CD4-positive, CD25-positive, alpha-beta regulatory T cell (primary cell): Measurements from ENCODE around the gene MYD88. TPM values are rescaled to one million over a fixed set of nuclear protein-coding genes. Genes with fewer than 3 reads are reported as not detected.

Source experiments
- ATAC-seq, 2 donors: fragments of 150-1000 bp; cut with Tn5 transposase; one replicate each; pipeline ENCODE4 v1.10.0; 2021; ENCODE audit warnings: low read depth in 2 of 2, moderate number of reproducible peaks in 2 of 2, moderate library complexity in 1 of 2
- DNase-seq, 3 donors: peaks; one replicate each; pipeline versions ENCODE4 v3.0.0 to v3.0.0-alpha.2; 2012 to 2022; ENCODE audit warnings: mixed read lengths in 1 of 3
- H3K27ac ChIP-seq: one replicate; pipeline ENCODE4 v1.7.0; 2013; ENCODE audit warnings: mild to moderate bottlenecking, low read length; ENCODE audit not compliant: insufficient read depth, poor library complexity, severe bottlenecking
- H3K27me3 ChIP-seq: one replicate; pipeline ENCODE4 v1.7.0; 2013; ENCODE audit warnings: low read length; ENCODE audit not compliant: control insufficient read depth, insufficient read depth
- H3K36me3 ChIP-seq: one replicate; pipeline ENCODE4 v1.7.0; 2013; ENCODE audit warnings: mild to moderate bottlenecking, low read length, moderate library complexity; ENCODE audit not compliant: control insufficient read depth, insufficient read depth
- H3K4me1 ChIP-seq: 2 replicates; pipeline ENCODE4 v1.7.0; 2013; ENCODE audit warnings: mild to moderate bottlenecking, low read length; ENCODE audit not compliant: insufficient read depth, control insufficient read depth, poor library complexity, severe bottlenecking
- H3K4me3 ChIP-seq: one replicate; pipeline ENCODE4 v1.7.0; 2013; ENCODE audit warnings: low read depth, mild to moderate bottlenecking, low read length, moderate library complexity
- H3K9me3 ChIP-seq, 2 experiments: 1 replicate in 1 of 2; 2 replicates in 1 of 2; pipeline ENCODE4 v1.7.0; 2013; ENCODE audit warnings: low read length in 2 of 2, mild to moderate bottlenecking in 1 of 2, moderate library complexity in 1 of 2; ENCODE audit not compliant: control insufficient read depth in 2 of 2
- H3K27ac Mint-ChIP-seq, 3 donors: one replicate each; pipeline ENCODE4 v1.8.0; 2020 to 2022; ENCODE audit warnings: mild to moderate bottlenecking in 3 of 3, mixed read lengths in 3 of 3, moderate library complexity in 2 of 3
- H3K27me3 Mint-ChIP-seq: one replicate; pipeline ENCODE4 v1.8.0; 2022; ENCODE audit warnings: mild to moderate bottlenecking, mixed read lengths
- H3K36me3 Mint-ChIP-seq: one replicate; pipeline ENCODE4 v1.8.0; 2020; ENCODE audit warnings: mixed read lengths
- H3K4me1 Mint-ChIP-seq, 4 donors: one replicate each; pipeline ENCODE4 v1.8.0; 2020 to 2022; ENCODE audit warnings: mixed read lengths in 4 of 4, mild to moderate bottlenecking in 1 of 4
- H3K4me3 Mint-ChIP-seq, 4 donors: one replicate each; pipeline ENCODE4 v1.8.0; 2020 to 2022; ENCODE audit warnings: mild to moderate bottlenecking in 4 of 4, mixed read lengths in 4 of 4, moderate library complexity in 3 of 4
- H3K9me3 Mint-ChIP-seq, 7 donors: one replicate each; pipeline ENCODE4 v1.8.0; 2020 to 2022; ENCODE audit warnings: mixed read lengths in 7 of 7, mild to moderate bottlenecking in 3 of 7, moderate library complexity in 2 of 7
- polyA plus RNA-seq, 4 donors: library from polyadenylated mRNA; unstranded; fragments of 300-500 nt; fragmentation: Illumina TruSeq; gene quantifications; one replicate each; pipeline ENCODE4 v1.2.3, GENCODE V29; 2021
- total RNA-seq: library from RNA; stranded (reverse); gene quantifications from one replicate; pipeline ENCODE4 v1.2.3, GENCODE V29; 2022

MYD88 gene
- total RNA-seq (49.9 TPM), polyA plus RNA-seq (100 to 1,000 TPM; 114 to 184 (median 139) TPM)

DNA sequence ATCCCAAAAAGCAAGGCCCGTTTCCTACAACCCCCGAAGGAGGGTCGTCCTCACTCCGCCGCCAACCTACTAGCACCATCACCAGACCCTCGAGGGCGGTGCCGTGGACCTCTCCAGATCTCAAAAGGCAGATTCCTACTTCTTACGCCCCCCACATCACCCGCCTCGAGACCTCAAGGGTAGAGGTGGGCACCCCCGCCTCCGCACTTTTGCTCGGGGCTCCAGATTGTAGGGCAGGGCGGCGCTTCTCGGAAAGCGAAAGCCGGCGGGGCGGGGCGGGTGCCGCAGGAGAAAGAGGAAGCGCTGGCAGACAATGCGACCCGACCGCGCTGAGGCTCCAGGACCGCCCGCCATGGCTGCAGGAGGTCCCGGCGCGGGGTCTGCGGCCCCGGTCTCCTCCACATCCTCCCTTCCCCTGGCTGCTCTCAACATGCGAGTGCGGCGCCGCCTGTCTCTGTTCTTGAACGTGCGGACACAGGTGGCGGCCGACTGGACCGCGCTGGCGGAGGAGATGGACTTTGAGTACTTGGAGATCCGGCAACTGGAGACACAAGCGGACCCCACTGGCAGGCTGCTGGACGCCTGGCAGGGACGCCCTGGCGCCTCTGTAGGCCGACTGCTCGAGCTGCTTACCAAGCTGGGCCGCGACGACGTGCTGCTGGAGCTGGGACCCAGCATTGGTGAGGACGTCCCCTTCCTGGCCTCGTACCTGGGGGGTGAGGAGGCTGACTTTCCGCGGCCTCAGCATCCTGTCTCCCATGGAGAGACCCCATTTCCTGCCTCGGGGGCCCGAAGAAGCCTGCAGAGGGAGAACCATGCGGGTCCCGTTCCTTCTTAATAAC lies at the start of gene MYD88:
Gene MYD88, plus strand, starts transcription at position 313 of the 842 bp plus-strand sequence. Its CDS starts 40 bp downstream, at position 353.
- peak; percentile 49 to 52 for ATAC-seq
- H3K27ac Mint-ChIP-seq: peak within 1 kb of the TSS; percentile 96 to 98 (median 97)

DNA sequence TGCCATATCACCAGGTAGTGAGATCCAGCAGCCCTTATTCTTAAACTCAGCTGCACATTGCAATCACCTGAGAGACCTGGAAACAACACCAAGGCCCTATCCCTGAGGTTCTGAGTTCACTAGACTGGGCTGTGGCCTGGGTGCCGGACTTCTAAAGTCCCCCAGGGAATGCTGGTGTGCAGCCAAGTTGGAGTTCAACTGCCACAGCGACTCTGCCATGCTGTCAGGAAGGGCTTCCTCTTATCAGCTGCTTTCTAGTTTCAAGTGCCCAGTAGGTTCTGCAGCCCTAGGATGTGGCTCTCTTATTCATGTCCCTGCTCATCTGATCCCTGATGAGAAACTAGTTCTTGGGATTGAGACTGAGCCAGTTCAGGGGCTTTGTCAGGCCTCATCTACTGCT lies 49.3 kb upstream of the MYD88 start:
- H3K9me3 ChIP-seq: peaks cover 0 to 4% of the 10 kb centered on the region in 2 experiments
- H3K27me3 ChIP-seq: no peaks in the 10 kb centered on the region
- Mint-ChIP-seq H3K36me3 (peaks cover 12% of the 10 kb centered on the region), H3K27ac (peak overlapping the region in 1 of 3 donors; percentile 74), H3K4me1 (peaks cover 0 to under 1% (median 0%) of the 10 kb centered on the region in 4 donors), H3K4me3 (no peak overlapping the region), H3K27me3 (no peaks in the 10 kb centered on the region), H3K9me3 (peaks cover 1 to 5% (median 3%) of the 10 kb centered on the region in 7 donors)
- H3K27ac ChIP-seq: no peak overlapping the region
- DNase-seq (no peak), ATAC-seq (no peak)
- H3K36me3 ChIP-seq: no peaks in the 10 kb centered on the region
- no peaks in the 10 kb centered on the region for H3K4me1 ChIP-seq
- H3K4me3 ChIP-seq: no peak overlapping the region

More for the DNA sequence above, at the start of gene MYD88:
- no peaks in the 10 kb centered on the region for H3K9me3 Mint-ChIP-seq
- no peaks in the 10 kb centered on the region for H3K27me3 Mint-ChIP-seq
- H3K4me3 ChIP-seq: peak within 1 kb of the TSS; percentile 83
- H3K9me3 ChIP-seq: no peaks in the 10 kb centered on the region
- peaks cover 25% of the 10 kb centered on the region for H3K36me3 Mint-ChIP-seq
- peak; percentile 76 to 88 (median 82) for DNase-seq
- H3K4me3 Mint-ChIP-seq: peak within 1 kb of the TSS; percentile 95 to 100 (median 98)
- peaks cover 9 to 71% (median 35%) of the 10 kb centered on the region in 4 donors for H3K4me1 Mint-ChIP-seq
- H3K27me3 ChIP-seq: no peaks in the 10 kb centered on the region
- peaks cover 26% of the 10 kb centered on the region for H3K36me3 ChIP-seq
- peak within 1 kb of the TSS; percentile 85 for H3K27ac ChIP-seq
- H3K4me1 ChIP-seq: peaks cover 51% of the 10 kb centered on the region

DNA sequence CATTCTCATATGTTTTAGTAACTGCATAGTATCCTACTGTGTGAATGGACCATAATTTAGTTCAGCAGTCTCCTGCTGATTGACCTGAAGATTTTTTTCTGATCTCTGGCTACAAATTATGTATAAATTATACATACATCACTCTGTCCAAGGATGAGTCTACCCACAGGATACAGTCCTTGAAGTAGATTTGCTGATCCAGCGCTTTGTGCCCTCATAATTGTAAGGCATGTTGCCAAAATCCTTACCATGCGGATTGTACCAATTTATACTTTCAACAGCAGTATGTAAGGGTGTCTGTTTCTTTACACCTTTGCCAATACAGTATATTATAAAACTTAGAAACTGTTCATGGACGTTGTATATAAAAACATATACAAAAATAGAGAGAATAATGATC lies 48.0 kb upstream of the MYD88 start:
- Mint-ChIP-seq H3K36me3 (peaks cover 15% of the 10 kb centered on the region), H3K4me3 (no peak overlapping the region), H3K4me1 (no peaks in the 10 kb centered on the region), H3K9me3 (peaks cover 0 to 1% (median 0%) of the 10 kb centered on the region in 7 donors), H3K27me3 (peaks cover 4% of the 10 kb centered on the region), H3K27ac (no peak overlapping the region)
- ATAC-seq (no peak), DNase-seq (no peak)
- H3K27ac ChIP-seq: no peak overlapping the region
- H3K4me1 ChIP-seq: no peaks in the 10 kb centered on the region
- H3K36me3 ChIP-seq: no peaks in the 10 kb centered on the region
- no peaks in the 10 kb centered on the region for H3K27me3 ChIP-seq
- no peaks in the 10 kb centered on the region for H3K9me3 ChIP-seq
- H3K4me3 ChIP-seq: no peak overlapping the region

DNA sequence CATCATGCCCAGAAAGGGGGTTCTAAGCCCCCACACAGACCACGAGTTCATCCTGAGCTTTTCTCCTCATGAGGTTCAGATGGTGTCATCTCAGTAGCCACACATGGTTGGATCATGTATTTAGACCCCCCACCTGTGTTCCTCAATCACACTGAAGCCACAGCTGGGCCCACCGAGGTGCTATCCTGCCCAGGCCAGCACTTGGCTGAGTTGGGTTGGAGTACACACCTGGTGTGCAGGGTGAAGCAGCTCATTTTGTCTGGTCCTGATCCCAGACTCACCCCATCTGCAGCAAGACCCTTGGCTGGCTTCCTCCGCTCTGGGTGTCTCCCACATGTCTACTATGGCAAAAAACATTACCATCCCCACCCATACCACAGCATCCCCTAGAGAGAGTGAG lies 43.5 kb upstream of the MYD88 start:
- Histone ChIP-seq H3K4me3 (no peak overlapping the region), H3K36me3 (no peaks in the 10 kb centered on the region), H3K27me3 (no peaks in the 10 kb centered on the region), H3K27ac (no peak overlapping the region), H3K9me3 (no peaks in the 10 kb centered on the region), H3K4me1 (no peaks in the 10 kb centered on the region)
- Mint-ChIP-seq H3K4me3 (no peak overlapping the region), H3K9me3 (peaks cover 0 to 3% (median 0%) of the 10 kb centered on the region in 7 donors), H3K4me1 (no peaks in the 10 kb centered on the region), H3K27ac (no peak overlapping the region), H3K27me3 (peaks cover 7% of the 10 kb centered on the region), H3K36me3 (peaks cover 8% of the 10 kb centered on the region)
- ATAC-seq (no peak), DNase-seq (no peak)

DNA sequence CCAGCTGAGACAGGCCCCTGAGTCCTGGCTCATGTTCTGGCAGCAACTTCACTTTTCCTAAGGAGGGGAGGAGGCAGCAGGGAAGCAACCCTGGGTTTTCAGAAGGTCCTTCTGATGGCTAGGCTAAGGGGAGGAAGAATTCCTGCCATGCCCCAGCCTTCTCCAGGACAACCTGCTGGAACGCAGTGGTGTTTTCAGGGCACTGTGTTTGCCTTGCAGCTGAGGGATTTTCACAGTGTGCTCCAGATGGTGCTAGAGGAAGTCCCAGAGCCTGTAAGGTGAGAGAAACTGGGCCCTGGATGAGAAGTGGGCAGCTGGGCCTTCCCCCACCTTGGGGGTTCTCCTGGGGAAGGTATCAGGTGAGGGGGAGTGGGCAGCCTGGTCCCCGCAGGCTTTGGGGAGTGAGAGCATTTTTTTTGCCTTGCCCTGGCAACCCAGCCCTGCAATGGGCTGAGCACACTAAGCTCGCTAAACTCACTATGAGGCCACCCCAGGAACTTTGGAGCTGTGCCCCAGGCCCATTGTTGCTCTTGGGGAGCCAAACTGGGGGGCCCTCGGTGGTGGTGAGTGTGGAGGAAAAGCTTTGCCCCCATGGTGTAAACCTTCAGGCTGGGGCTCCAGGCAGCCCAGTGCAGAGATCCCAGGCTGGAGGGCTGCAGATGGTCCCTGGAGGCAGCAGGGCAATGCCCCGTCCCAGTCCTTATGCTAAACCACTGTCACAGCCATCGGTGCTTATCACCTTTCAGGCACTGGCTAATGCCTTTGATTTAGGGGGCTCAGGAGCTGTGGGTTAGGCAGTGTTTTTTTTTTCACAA lies 42.6 kb upstream of the MYD88 start:
- H3K4me3 ChIP-seq: no peak overlapping the region
- Mint-ChIP-seq H3K27me3 (peaks cover 7% of the 10 kb centered on the region), H3K9me3 (peaks cover 0 to 3% (median 0%) of the 10 kb centered on the region in 7 donors), H3K4me1 (no peaks in the 10 kb centered on the region), H3K36me3 (peaks cover 8% of the 10 kb centered on the region), H3K27ac (no peak overlapping the region), H3K4me3 (no peak overlapping the region)
- ATAC-seq (no peak), DNase-seq (no peak)
- no peak overlapping the region for H3K27ac ChIP-seq
- no peaks in the 10 kb centered on the region for H3K4me1 ChIP-seq
- H3K36me3 ChIP-seq: no peaks in the 10 kb centered on the region
- H3K27me3 ChIP-seq: no peaks in the 10 kb centered on the region
- no peaks in the 10 kb centered on the region for H3K9me3 ChIP-seq

DNA sequence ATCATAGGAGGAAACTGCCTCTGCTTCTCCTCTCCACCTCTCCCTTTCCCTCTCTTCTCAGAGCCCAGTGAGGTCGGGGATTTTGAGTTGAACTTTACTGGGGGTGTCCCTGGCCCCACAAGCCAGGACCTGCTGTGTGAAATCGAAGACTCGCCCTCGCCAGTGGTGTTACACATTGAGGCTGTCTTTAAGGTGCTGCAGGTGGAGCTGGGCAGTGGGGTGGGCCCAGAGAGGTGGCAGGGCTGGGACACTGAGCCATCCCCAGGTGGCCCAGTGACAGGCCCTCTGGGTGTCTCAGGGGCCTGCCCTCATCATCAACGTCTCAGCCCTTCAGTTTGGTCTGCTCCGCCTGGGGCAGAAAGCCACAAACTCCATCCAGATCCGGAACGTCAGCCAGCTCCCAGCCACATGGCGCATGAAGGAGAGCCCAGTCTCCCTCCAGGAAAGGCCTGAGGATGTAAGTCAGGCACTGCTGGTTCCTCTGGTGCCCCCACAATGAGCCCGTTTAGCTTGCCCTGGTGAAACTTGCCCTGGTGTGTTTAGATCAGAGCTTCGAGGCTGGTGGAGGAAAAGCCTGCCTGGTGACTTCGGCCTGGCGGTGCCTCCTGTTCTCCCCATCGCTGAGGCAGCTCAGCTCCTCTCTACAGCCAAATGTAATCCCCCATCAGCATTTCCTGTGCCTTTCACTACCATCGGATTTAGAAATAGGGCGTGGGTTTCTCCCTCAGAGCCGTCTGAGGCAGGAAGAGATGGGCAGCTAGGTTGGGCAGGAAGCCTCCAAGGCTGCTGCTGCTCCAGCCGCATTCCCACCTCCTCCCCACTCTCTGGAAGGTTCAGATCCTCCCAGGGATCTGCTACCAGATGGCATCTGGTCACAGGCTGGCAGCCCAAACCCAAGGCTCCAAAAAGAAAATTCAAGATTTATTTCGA lies 40.8 kb upstream of the MYD88 start:
- ATAC-seq (no peak), DNase-seq (no peak)
- no peaks in the 10 kb centered on the region for H3K9me3 ChIP-seq
- no peaks in the 10 kb centered on the region for H3K4me1 ChIP-seq
- no peak overlapping the region for H3K4me3 ChIP-seq
- Mint-ChIP-seq H3K27ac (no peak overlapping the region), H3K9me3 (peaks cover 0 to 4% (median 0%) of the 10 kb centered on the region in 7 donors), H3K4me3 (no peak overlapping the region), H3K4me1 (no peaks in the 10 kb centered on the region), H3K27me3 (peaks cover 12% of the 10 kb centered on the region), H3K36me3 (peaks cover 8% of the 10 kb centered on the region)
- H3K27me3 ChIP-seq: no peaks in the 10 kb centered on the region
- H3K36me3 ChIP-seq: no peaks in the 10 kb centered on the region
- no peak overlapping the region for H3K27ac ChIP-seq

DNA sequence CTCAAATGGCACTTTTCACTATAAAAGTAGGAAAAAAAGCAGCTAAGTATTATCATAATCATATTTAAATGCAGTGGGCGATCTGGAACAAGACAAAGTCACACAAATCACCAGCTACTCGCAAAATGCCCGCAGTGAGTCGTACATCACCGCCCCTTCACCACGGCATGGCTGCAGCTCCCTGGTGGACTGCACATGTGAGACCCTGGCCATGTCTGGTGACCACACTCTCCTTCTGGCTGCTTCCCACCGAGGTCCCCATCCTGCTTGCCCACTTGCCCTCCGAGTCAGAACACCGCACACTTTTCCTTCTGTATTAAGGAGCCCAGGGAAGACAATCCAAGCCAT lies 40.1 kb upstream of the MYD88 start:
- Histone ChIP-seq H3K36me3 (no peaks in the 10 kb centered on the region), H3K9me3 (no peaks in the 10 kb centered on the region), H3K4me1 (no peaks in the 10 kb centered on the region), H3K27me3 (no peaks in the 10 kb centered on the region), H3K4me3 (no peak overlapping the region), H3K27ac (no peak overlapping the region)
- no peak overlapping the region for H3K4me3 Mint-ChIP-seq
- DNase-seq: no peak
- H3K27ac Mint-ChIP-seq: peak overlapping the region in 1 of 3 donors; percentile 35
- peaks cover 0 to 4% (median 0%) of the 10 kb centered on the region in 7 donors for H3K9me3 Mint-ChIP-seq
- peaks cover 12% of the 10 kb centered on the region for H3K27me3 Mint-ChIP-seq
- no peaks in the 10 kb centered on the region for H3K4me1 Mint-ChIP-seq
- H3K36me3 Mint-ChIP-seq: peaks cover 8% of the 10 kb centered on the region
- ATAC-seq: no peak
